Mucosa of descending colon (tissue), 3 donors: ENCODE data around the gene C17orf113. TPM values are rescaled to one million over a fixed set of nuclear protein-coding genes. Genes with fewer than 3 reads are reported as not detected.

Experiments
- ATAC-seq: fragments of 200-7000 bp; cut with Tn5 transposase; one replicate; pipeline ENCODE4 v1.9.1; 2020; ENCODE audit warnings: mild to moderate bottlenecking, moderate library complexity
- DNase-seq, 3 donors: peaks; one replicate each; pipeline ENCODE4 v3.0.0-alpha.2; 2020
- H3K36me3 ChIP-seq: fragments of 200-600 bp; one replicate; pipeline ENCODE4 v1.8.0; 2021; ENCODE audit warnings: low read depth, mild to moderate bottlenecking
- H3K4me1 ChIP-seq: fragments of 200-600 bp; one replicate; pipeline ENCODE4 v1.8.0; 2021; ENCODE audit warnings: low read depth, mild to moderate bottlenecking
- H3K4me3 ChIP-seq: fragments of 200-600 bp; one replicate; pipeline ENCODE4 v1.8.0; 2021; ENCODE audit warnings: mild to moderate bottlenecking
- H3K9me3 ChIP-seq: fragments of 200-600 bp; one replicate; pipeline ENCODE4 v1.8.0; 2021; ENCODE audit warnings: mild to moderate bottlenecking
- intact Hi-C, 2 donors: fragments of 100-400 bp; cut with DNase I in 1 of 2; cut with micrococcal nuclease in 1 of 2; formaldehyde crosslinking; loops; one replicate each; pipeline versions ENCODE4 v1.11.0 to v1.11.1; 2022; cut with DNase I, micrococcal nuclease
- long read RNA-seq, 2 donors: library from polyadenylated mRNA; unstranded; transcript quantifications; one replicate each; pipeline ENCODE4 v2.0.0, GENCODE V29; 2019 to 2021
- total RNA-seq, 3 donors: library from RNA; stranded (reverse); fragmentation: NEBNext Ultra II Directional in 2 of 3; extraction: Animal tissue kit (Norgen Biotek cat#: 25700) in 2 of 3; gene quantifications; one replicate each; pipeline versions ENCODE4 v1.2.1 to v1.2.4, GENCODE V29; 2021 to 2023
- TF ChIP-seq, protein P1 (sequence below): fragments of 200-600 bp; IDR thresholded peaks from one replicate; pipeline ENCODE4 v1.8.0; 2022; ENCODE audit warnings: antibody characterized with exemption, mild to moderate bottlenecking
- donor health status: DM: no; HTN: no; CAD: no; lungs with moderate emphysema.
- donor health status: DM: no; HTN: no; CAD: no.
- donor health status: DM: no; HTN: yes; CAD: no.

Gene C17orf113
- total RNA-seq: 1 to 10 TPM; 1.2 to 3.8 (median 2.0) TPM
- long read RNA-seq, donor 1, partial matches to known transcripts: 0 of 1 reads
- long read RNA-seq, donor 1, other reads (novel, unspliced or antisense): 0 of 1 reads
- long read RNA-seq, donor 2: 0 reads

GRCh38 chr17:42050393-42051012, at the start of gene C17orf113:
Gene C17orf113 (minus strand): TSS chr17:42050601. CDS start chr17:42043376, 7,225 bp downstream.
- DNase-seq (peak; percentile 71 to 79 (median 73)), ATAC-seq (peak; percentile 88)
- intact Hi-C loops: no loop called here
- TF ChIP-seq, protein P1, sequence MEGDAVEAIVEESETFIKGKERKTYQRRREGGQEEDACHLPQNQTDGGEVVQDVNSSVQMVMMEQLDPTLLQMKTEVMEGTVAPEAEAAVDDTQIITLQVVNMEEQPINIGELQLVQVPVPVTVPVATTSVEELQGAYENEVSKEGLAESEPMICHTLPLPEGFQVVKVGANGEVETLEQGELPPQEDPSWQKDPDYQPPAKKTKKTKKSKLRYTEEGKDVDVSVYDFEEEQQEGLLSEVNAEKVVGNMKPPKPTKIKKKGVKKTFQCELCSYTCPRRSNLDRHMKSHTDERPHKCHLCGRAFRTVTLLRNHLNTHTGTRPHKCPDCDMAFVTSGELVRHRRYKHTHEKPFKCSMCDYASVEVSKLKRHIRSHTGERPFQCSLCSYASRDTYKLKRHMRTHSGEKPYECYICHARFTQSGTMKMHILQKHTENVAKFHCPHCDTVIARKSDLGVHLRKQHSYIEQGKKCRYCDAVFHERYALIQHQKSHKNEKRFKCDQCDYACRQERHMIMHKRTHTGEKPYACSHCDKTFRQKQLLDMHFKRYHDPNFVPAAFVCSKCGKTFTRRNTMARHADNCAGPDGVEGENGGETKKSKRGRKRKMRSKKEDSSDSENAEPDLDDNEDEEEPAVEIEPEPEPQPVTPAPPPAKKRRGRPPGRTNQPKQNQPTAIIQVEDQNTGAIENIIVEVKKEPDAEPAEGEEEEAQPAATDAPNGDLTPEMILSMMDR: peak; percentile 21
- no peaks in the 10 kb centered on the region for H3K36me3 ChIP-seq
- H3K4me3 ChIP-seq: peak within 1 kb of the TSS; percentile 34
- H3K9me3 ChIP-seq: no peaks in the 10 kb centered on the region
- peaks cover 12% of the 10 kb centered on the region for H3K4me1 ChIP-seq

DNA sequence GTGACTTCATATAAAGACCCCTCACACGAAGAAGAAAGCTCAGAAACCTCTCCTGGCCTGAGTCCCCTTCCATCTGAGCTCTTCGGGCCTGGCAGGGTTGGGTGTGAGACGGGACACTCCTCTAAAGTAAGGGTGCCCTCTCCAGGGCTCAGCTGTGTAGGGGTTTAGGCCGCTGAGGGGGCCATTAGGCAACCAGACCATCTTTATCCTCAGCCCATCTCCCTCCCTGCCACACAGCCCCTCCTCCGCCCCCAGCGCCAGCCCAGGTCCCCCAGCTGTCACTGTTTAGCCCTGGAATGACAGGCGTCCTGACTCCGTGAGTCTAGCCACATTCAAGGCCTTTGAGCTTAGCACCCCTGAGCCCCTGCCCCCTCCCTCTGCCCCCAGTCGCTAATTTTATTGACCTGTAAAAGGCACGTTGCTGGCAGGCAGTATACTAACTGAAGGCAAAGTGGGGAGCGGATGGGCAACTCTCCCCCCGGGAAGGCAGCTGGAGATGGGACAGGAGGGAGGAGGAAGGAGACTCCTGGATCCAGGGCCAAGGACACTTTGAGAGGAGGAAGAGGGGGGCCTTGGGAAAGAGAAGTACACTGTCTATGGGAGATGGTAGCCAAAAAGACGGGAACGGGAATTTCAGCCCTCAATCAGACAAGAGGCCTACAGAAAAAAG, 48.5 kb upstream of the C17orf113 start:
- no peaks in the 10 kb centered on the region for H3K9me3 ChIP-seq
- ATAC-seq: peak; percentile 16
- no peak for DNase-seq
- H3K36me3 ChIP-seq: no peaks in the 10 kb centered on the region
- intact Hi-C loops: no loop called here
- H3K4me1 ChIP-seq: no peaks in the 10 kb centered on the region
- TF ChIP-seq, protein P1: no peak
- no peak overlapping the region for H3K4me3 ChIP-seq

- ATAC-seq (peak; percentile 58), DNase-seq (no peak)
- TF ChIP-seq, protein P1: no peak
- Histone ChIP-seq H3K36me3 (no peaks in the 10 kb centered on the region), H3K4me1 (no peaks in the 10 kb centered on the region), H3K9me3 (no peaks in the 10 kb centered on the region), H3K4me3 (no peak within 1 kb of the TSS)
- intact Hi-C loops: no loop called here
Measured at GRCh38 chr17:42097691-42098631, 47.6 kb upstream of the C17orf113 start, which contains the start of gene ZNF385C. Gene ZNF385C (minus strand): TSS chr17:42098473. CDS start chr17:42063056, 35,417 bp downstream.

DNA sequence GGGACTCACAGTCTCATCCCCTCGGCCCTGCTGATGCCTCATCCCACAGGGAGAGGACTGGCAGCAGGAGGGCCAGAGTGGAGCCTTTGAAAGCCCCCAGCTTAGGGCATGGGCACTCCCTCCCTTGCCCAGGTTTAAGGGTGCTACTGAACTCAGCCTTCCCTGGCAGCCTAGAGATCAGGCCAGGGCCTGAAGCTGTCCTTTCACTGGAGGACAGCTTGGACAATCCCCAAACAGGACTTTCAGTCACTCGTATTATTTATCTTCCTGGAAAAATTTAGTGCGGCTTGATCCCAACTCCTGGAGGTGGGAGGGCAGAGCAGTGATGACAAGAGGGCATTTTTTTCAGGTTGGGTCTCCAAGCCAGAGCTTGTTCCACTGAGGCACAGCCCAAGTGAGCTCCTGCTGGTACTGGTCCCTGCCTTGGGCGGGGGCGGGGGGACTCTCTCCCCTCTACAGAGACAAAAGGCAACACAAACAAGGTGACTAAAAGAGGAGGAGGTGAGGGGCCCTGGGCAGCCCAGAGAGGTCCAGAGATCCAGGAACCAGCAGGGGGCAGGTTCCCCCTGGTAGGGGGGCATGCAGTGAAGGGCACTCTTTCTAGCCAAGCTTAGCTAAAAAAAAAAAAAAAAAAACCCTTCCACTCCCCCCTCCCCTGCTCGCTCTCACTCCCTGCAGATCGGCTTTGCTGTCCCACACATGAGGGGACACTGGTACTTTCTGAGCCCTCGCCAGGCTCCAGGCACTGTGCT, 46.1 kb upstream of the C17orf113 start:
- intact Hi-C loops: no loop called here
- Histone ChIP-seq H3K36me3 (no peaks in the 10 kb centered on the region), H3K4me1 (no peaks in the 10 kb centered on the region), H3K9me3 (no peaks in the 10 kb centered on the region), H3K4me3 (no peak overlapping the region)
- ATAC-seq (no peak), DNase-seq (no peak)
- TF ChIP-seq, protein P1: no peak
